G401.6 (cell line): Measurements from ENCODE around the gene PPFIA3.
A peak's percentile ranks its signal among the peaks of the same experiment; 100 is the strongest.
"Not testable (repeated sequence)": the region's sequence is repeated elsewhere in the genome, so short reads cannot be mapped to it uniquely, and the experiment has no call there.

Experiments used
- FAIRE-seq: peaks from 2 replicates; lab custom pipeline; 2012; peaks lifted over from hg19 to GRCh38; lab: Jason Lieb, UNC

The PPFIA3 gene

DNA sequence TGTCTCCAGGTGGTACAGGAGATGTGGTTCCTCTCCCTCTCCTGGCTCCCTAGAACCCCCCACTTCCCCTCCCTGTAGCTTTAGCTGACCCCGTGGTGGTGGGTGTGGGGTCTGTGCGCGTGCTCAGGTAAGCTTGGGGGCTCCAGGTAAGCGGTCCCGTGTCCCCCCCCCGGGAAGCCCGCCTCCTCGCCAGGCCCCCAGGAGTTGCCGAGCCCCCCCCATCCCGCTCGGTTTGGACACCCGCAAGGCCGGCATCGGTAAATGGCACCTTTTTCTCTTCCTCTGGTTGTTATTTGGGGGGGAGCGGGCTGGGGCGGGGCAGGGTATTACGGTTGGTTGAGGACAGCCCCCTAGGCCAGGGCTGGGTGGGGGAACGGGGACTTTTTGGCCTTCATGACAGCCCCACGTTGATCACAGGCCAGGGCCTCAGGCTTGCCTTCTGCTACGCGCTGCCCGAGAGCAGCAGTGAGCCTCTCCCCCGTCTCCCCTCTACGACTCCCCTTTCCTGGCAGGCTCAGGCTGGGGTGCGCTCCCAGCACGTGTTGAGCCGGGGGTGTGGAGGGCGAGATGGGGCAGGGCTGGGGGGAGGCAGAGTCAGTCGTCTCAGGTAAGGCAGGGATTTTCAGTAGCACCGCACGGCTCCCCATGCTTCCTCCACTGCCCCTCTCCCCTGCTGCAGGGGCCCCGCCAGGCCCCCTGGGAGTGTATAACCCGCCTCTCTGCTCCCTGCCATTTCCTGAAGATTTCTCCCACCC lies 15.8 kb upstream of the PPFIA3 start:
- no peak for FAIRE-seq

DNA sequence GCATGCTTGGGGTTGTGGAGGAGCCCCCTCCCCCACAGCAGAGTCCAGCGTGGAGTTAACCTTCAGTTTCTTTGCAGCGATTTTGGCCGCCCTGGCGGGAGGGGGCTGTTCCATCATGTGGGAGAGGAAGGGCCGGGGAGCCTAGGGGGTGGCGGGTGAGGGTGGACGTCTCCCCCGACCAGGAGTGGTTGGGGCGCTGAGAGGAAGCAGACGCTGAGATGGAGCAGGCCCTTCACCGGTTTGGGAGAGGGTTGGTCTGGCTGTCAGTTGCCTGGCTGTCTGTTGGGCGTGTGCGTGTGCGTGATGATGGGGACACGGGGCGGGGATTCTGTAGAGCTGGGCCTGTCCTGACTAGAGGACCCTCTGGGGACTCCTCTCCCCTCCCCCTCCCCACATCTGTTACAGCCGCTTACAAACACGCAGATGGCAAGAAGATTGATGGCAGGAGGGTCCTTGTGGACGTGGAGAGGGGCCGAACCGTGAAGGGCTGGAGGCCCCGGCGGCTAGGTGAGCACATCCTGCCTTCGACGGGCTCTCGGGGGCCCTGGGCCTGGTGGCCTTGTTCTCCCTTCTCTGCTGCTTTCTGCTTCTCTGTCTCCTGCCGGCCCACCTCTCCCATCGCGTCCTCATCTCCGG lies 15.0 kb upstream of the PPFIA3 start:
- no peak for FAIRE-seq

- no peak for FAIRE-seq
Measured at GRCh38 chr19:49106648-49107135, 12.7 kb upstream of the PPFIA3 start.

GRCh38 chr19:49107625-49108459 lies 11.5 kb upstream of the PPFIA3 start:
- no peak for FAIRE-seq

GRCh38 chr19:49109051-49109450 lies 10.3 kb upstream of the PPFIA3 start:
- FAIRE-seq, result no peak

- no peak for FAIRE-seq
Measured at GRCh38 chr19:49109569-49110233, 9.6 kb upstream of the PPFIA3 start.

GRCh38 chr19:49110567-49110966 lies 8.8 kb upstream of the PPFIA3 start:
- FAIRE-seq, result no peak

DNA sequence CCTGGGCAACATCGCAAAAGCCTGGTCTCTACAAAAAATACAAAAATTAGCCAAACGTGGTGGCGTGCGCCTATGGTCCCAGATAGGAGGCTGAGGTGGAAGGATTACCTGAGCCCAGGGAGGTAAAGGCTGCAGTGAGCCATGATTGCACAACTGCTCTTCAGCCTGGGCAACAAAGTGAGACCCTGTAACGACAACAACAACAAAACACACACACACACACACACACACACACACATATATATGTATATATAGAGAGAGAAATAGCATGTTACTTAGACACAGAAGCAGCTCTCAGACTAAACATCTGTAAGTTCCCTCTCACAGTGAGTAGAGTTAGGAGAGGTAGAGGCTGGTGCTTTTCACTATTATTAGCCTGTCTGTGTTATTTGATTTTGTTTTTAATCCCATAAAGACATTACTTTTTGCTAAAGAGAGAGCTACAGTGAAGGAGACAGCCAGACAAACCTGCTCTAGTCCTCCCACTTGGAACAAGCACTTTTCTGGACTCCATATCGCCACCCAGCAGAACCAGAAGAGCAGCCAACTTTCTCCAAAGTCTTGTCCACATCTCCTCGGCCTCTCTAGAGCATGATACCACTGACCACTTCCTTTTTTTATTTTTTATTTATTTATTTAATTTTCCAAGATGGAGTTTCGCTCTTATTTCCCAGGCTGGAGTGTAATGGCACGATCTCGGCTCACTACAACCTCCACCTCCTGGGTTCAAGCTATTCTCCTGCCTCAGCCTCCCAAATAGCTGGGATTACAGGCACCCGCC lies 7.9 kb upstream of the PPFIA3 start:
- peak; percentile 33 for FAIRE-seq

DNA sequence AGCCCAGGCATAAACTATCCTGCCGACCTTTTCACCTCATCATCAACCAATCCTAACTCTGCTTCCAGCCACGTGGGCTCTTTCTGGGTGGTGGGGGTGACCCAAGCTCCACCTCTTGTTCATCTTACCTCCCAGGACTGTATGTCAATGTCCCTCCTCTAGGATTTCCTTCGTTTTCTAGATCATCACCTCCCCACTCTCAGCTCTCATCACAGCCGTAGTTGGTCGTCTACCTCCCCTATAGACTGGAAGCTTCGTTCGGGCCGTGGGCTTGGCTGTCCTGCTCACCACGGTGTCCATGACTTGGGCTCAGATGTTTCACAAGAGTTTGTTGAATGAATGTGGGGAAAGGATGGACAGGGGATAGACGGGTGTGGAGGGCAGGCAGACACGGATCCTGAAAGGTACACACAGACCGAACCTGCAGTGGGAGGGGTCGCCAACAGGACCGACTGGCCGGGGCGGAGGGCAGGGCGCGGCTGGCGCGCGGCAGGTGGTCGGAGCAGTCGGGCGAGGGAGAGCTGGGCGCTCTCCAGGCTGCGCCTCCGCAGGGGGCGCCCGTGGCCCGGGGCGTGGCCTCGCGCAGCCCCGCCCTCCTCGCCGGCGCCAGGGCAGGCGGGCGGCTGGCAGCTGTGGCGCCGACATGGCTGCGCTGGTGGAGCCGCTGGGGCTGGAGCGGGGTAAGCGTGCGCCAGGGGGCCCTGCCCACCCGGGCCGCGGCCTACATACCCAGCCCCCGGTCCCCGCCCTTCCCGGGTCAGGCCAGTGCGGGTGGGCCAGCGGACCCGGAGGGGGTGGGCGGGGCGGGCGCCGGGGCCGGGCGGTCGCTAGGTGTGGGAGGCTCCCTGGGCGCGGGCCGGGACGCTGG lies 5.3 kb upstream of the PPFIA3 start, which contains the start of gene LIN7B:
Gene LIN7B, plus strand, starts transcription at position 609 of the 868 bp plus-strand sequence. Its CDS starts 35 bp downstream, at position 644.
- FAIRE-seq, result no peak

DNA sequence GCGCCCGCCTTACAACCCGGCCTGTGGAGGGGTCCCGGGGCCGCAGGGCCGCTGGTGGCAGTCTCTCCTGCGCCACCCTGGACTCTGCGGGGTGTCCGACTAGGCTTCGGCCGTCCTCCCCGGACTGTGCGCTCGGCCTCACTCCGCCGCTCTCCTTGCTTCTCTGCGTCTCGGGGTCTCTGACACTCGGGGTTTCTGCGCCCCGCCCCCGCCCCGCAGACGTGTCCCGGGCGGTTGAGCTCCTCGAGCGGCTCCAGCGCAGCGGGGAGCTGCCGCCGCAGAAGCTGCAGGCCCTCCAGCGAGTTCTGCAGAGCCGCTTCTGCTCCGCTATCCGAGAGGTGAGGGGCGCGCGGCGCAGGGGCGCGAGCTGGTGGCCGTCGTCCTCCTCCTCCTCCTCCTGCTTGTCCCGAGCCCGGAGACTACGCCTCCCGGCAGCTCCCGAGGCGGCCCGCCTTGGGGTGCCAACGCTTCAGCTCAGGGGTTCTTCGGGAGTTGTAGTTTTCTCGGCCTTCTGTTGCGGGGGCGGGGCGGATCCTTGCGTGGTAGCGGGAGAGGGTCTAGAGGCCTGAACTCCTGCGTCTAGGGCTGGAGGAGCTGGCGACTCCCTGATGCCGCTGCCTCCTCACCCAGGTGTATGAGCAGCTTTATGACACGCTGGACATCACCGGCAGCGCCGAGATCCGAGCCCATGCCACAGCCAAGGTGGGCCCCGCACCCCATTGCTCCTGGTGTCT lies 4.5 kb upstream of the PPFIA3 start:
- FAIRE-seq, result no peak

DNA sequence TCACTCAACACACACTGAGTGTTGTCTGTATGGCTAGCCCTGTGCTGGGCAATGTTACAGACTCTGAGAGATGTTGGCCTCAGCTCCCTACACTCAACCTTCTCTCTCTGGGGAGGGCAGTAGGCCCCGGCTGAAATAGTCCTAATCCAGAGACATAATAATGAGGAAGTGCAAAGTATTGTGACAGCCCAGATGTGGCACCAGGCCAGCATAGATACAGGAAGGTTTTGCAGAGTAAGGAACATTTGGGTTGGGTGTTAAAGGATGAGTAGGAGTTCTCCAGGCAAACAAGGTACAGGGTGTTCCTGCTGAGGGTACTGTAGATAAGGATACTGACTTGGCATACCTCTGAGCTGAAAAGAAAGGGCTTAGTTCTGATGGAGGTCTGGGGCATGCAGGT lies 2.8 kb upstream of the PPFIA3 start:
- no peak for FAIRE-seq

DNA sequence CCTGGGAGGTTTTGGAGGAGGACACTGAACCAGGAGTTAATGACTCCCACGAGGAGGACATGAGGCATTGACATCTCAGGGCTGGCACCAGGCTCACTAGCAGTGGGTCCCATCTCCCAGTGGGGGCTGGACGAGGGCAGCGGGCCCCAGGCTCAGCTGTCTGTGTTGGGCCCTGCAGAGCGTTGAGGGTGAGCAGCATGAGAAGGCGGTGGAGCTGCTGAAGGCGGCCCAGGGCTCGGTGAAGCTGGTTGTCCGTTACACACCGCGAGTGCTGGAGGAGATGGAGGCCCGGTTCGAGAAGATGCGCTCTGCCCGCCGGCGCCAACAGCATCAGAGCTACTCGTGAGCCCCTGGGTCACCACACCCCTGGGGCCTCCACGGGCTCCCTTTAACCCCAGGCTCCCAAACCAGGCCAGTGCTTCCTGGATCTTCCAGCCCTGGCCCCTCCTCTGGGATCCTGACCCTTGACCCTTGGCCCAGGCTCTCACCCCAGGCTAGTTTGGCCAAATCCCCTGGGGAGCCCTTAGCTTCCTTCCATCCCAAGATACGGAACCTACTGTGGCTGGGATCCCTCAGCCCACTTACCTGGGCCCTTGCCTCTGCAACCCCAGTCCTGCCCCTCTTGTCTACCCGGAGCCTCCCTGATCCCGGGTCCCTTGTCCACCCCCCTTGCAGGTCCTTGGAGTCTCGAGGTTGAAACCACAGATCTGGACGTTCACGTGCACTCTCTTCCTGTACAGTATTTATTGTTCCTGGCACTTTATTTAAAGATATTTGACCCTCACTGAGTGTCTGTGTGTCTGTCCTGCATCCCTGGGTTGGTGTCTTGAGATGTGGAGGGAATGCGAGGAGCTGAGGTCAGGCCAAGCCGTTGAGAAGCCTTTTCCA lies 1.4 kb upstream of the PPFIA3 start:
- no peak for FAIRE-seq

DNA sequence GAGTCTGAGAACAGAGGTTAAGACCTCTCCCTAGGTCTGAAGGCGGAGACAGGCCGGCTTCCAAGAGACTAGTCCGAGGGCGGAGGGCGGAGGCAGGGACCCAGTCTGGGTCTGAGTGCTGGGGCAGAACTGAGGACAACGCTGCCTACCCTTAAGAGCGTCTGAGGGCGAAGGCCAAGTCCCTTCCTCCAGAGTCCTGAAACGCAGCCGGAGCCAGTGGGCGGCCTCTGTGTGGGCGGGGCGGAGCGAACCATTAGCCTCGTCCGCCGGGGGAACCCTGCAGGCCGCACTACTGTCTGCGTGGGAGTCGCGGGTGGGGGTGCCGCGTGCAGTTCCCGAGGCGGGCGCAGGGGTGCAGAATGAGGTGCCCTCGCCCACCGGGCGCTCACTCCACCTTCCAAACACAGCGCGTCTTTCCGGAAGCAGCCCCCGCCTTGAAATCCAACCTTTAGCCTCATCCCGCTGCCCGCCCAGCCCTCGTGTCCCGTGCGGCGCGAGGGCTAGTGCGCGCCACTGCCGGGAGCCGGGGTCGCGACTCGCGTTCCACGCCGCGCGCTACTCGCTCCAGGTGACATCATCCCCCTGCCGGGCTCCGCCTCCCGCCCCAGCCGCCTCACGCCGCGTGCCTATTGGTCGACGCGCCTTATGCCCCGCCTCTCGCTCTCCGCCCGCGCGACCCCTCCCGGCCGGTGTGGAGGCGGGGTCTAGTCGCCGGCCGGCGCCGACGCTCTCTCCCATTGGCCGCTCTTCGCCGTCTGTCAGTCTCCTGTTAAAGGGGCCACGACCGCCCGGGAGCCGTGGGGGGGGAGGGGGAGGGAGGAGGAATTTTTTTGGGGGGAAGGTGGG lies 556 bp upstream of the PPFIA3 start, which contains the start of gene C19orf73:
Gene C19orf73, minus strand, starts transcription at position 579 of the 846 bp plus-strand sequence. Its CDS starts 121 bp downstream, at position 458.
- peak; percentile 85 for FAIRE-seq

DNA sequence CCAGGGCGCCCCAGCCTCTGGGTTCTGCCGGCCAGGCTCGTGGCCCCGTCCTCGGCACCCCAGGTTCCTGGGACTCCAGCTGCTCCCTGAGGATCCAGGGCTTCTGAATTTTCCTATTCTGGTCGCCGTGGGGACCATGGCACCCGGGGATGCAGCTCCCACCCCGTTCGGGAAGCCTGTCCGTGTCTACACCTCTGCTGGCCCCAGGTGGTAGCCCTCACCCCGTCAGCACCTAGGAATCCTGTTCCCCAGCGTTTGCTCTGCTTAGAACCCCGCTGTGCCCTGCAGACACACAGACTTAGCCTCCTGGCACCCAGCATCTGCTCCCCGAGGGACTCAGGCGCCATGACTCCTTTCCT lies 960 bp downstream of the PPFIA3 start:
- no peak for FAIRE-seq

GRCh38 chr19:49120868-49121267 lies 1.5 kb downstream of the PPFIA3 start:
- FAIRE-seq, result no peak

- FAIRE-seq, result not testable (repeated sequence)
Measured at GRCh38 chr19:49121841-49122240, 2.5 kb downstream of the PPFIA3 start.

GRCh38 chr19:49123285-49123684 lies 3.9 kb downstream of the PPFIA3 start:
- not testable (repeated sequence) for FAIRE-seq
